Parathyroid adenoma (tissue), 2 donors: ENCODE data around the gene ARHGAP8.
"Not testable (repeated sequence)": the region's sequence is repeated elsewhere in the genome, so short reads cannot be mapped to it uniquely, and the experiment has no call there.

Source experiments
- H2AFZ ChIP-seq: fragments of 300-600 bp; sonication (generic); one replicate; pipeline ENCODE4 v1.7.0; 2017; ENCODE audit warnings: antibody characterized with exemption, mild to moderate bottlenecking
- H3K27ac ChIP-seq: fragments of 300-600 bp; sonication (generic); one replicate; pipeline ENCODE4 v1.7.0; 2017
- H3K27me3 ChIP-seq: fragments of 300-600 bp; sonication (generic); one replicate; pipeline ENCODE4 v1.7.0; 2017; ENCODE audit warnings: low read length; ENCODE audit not compliant: control insufficient read depth, insufficient read depth
- H3K36me3 ChIP-seq: fragments of 300-600 bp; sonication (generic); one replicate; pipeline ENCODE4 v1.7.0; 2017; ENCODE audit warnings: low read length; ENCODE audit not compliant: control insufficient read depth, insufficient read depth
- H3K4me1 ChIP-seq: fragments of 300-600 bp; sonication (generic); one replicate; pipeline ENCODE4 v1.7.0; 2017; ENCODE audit warnings: control low read depth
- H3K4me2 ChIP-seq: fragments of 300-600 bp; sonication (generic); one replicate; pipeline ENCODE4 v1.7.0; 2017; ENCODE audit warnings: low read length
- H3K4me3 ChIP-seq: fragments of 300-600 bp; sonication (generic); one replicate; pipeline ENCODE4 v1.7.0; 2017; ENCODE audit warnings: low read depth, low read length
- H3K79me2 ChIP-seq: fragments of 300-600 bp; sonication (generic); one replicate; pipeline ENCODE4 v1.7.0; 2017; ENCODE audit warnings: control low read depth
- H3K9ac ChIP-seq: fragments of 300-600 bp; sonication (generic); one replicate; pipeline ENCODE4 v1.7.0; 2017; ENCODE audit warnings: mild to moderate bottlenecking
- H3K9me3 ChIP-seq: fragments of 300-600 bp; sonication (generic); one replicate; pipeline ENCODE4 v1.7.0; 2017; ENCODE audit warnings: low read length; ENCODE audit not compliant: control insufficient read depth
- CTCF ChIP-seq: fragments of 300-600 bp; sonication (generic); IDR thresholded peaks from one replicate; pipeline ENCODE4 v1.7.0; 2017; ENCODE audit warnings: antibody characterized with exemption, mild to moderate bottlenecking
- donor health status: primary hyperparathyroidism.

The ARHGAP8 gene

GRCh38 chr22:44737406-44738346, 14.7 kb upstream of the ARHGAP8 start:
- Histone ChIP-seq H3K4me1 (no peaks in the 10 kb centered on the region), H3K9me3 (no peaks in the 10 kb centered on the region), H2AFZ (no peak overlapping the region), H3K27ac (no peak overlapping the region), H3K4me2 (no peak overlapping the region), H3K9ac (no peak overlapping the region), H3K4me3 (no peak overlapping the region), H3K27me3 (no peaks in the 10 kb centered on the region), H3K36me3 (no peaks in the 10 kb centered on the region), H3K79me2 (no peaks in the 10 kb centered on the region)
- TF ChIP-seq CTCF: no peak

- no peaks in the 10 kb centered on the region for H3K27me3 ChIP-seq
- no peaks in the 10 kb centered on the region for H3K36me3 ChIP-seq
- no peaks in the 10 kb centered on the region for H3K4me1 ChIP-seq
- no peak overlapping the region for H3K9ac ChIP-seq
- no peak overlapping the region for H3K4me2 ChIP-seq
- H3K27ac ChIP-seq: no peak overlapping the region
- no peaks in the 10 kb centered on the region for H3K79me2 ChIP-seq
- H2AFZ ChIP-seq: no peak overlapping the region
- no peak overlapping the region for H3K4me3 ChIP-seq
- no peaks in the 10 kb centered on the region for H3K9me3 ChIP-seq
- TF ChIP-seq CTCF: no peak
Observed at GRCh38 chr22:44738347-44738715, 14.0 kb upstream of the ARHGAP8 start.

- Histone ChIP-seq H2AFZ (no peak overlapping the region), H3K4me1 (no peaks in the 10 kb centered on the region), H3K9me3 (no peaks in the 10 kb centered on the region), H3K4me3 (no peak overlapping the region), H3K36me3 (no peaks in the 10 kb centered on the region), H3K9ac (no peak overlapping the region), H3K27me3 (no peaks in the 10 kb centered on the region), H3K27ac (no peak overlapping the region), H3K4me2 (no peak overlapping the region), H3K79me2 (no peaks in the 10 kb centered on the region)
- no peak for TF ChIP-seq CTCF
Observed at GRCh38 chr22:44739024-44739423, 13.4 kb upstream of the ARHGAP8 start.

- not testable (repeated sequence) for H3K79me2 ChIP-seq, H3K9me3 ChIP-seq
Observed at GRCh38 chr22:44739666-44740065, 12.7 kb upstream of the ARHGAP8 start.

GRCh38 chr22:44740307-44740706, 12.1 kb upstream of the ARHGAP8 start:
- Histone ChIP-seq H3K9me3 (no peaks in the 10 kb centered on the region), H3K79me2 (no peaks in the 10 kb centered on the region), H3K4me3 (no peak overlapping the region), H3K4me2 (no peak overlapping the region), H3K27ac (no peak overlapping the region), H3K36me3 (no peaks in the 10 kb centered on the region), H2AFZ (no peak overlapping the region), H3K4me1 (no peaks in the 10 kb centered on the region), H3K27me3 (no peaks in the 10 kb centered on the region), H3K9ac (no peak overlapping the region)
- TF ChIP-seq CTCF: no peak

More at GRCh38 chr22:44739666-44740065, 12.7 kb upstream of the ARHGAP8 start:
- not testable (repeated sequence) for H3K4me2 ChIP-seq, H3K9ac ChIP-seq, H3K4me3 ChIP-seq, H2AFZ ChIP-seq, H3K4me1 ChIP-seq, H3K27me3 ChIP-seq, H3K27ac ChIP-seq, H3K36me3 ChIP-seq
